Mesothelial cell of epicardium (in vitro differentiated cells): ENCODE results near the gene TXNDC8. TPM values are rescaled to one million over a fixed set of nuclear protein-coding genes. Genes with fewer than 3 reads are reported as not detected.
A peak's percentile ranks its signal among the peaks of the same experiment; 100 is the strongest.
"Not testable (repeated sequence)": the region's sequence is repeated elsewhere in the genome, so short reads cannot be mapped to it uniquely, and the experiment has no call there.

Experiments used
- DNase-seq, 2 experiments: peaks; one replicate each; pipeline ENCODE4 v3.0.0; 2021; ENCODE audit warnings: low spot score in 2 of 2; ENCODE audit not compliant: unreplicated experiment in 2 of 2
- H3K27ac Mint-ChIP-seq: 2 replicates; pipeline ENCODE4 v1.8.0; 2021; ENCODE audit warnings: mixed read lengths
- H3K27me3 Mint-ChIP-seq: 2 replicates; pipeline ENCODE4 v1.8.0; 2021; ENCODE audit warnings: low read depth, mixed read lengths
- H3K36me3 Mint-ChIP-seq: 2 replicates; pipeline ENCODE4 v1.8.0; 2021; ENCODE audit warnings: mixed read lengths
- H3K4me1 Mint-ChIP-seq: 2 replicates; pipeline ENCODE4 v1.8.0; 2021; ENCODE audit warnings: mixed read lengths
- H3K4me3 Mint-ChIP-seq: 2 replicates; pipeline ENCODE4 v1.8.0; 2021; ENCODE audit warnings: mild to moderate bottlenecking, moderate library complexity, mixed read lengths
- H3K9me3 Mint-ChIP-seq: 2 replicates; pipeline ENCODE4 v1.8.0; 2021; ENCODE audit warnings: mixed read lengths
- CTCF ChIP-seq: fragments of 200-600 bp; sonication (generic); IDR thresholded peaks from one replicate; pipeline ENCODE4 v1.5.0; 2021; ENCODE audit warnings: antibody characterized with exemption; ENCODE audit not compliant: unreplicated experiment
- total RNA-seq: library from RNA; stranded (reverse); gene quantifications from 3 replicates; pipeline ENCODE4 v1.2.1, GENCODE V29; 2021

The TXNDC8 gene
- total RNA-seq = not detected in 3 replicates

GRCh38 chr9:110337727-110338126 lies at the start of gene TXNDC8:
Gene TXNDC8 (minus strand): TSS chr9:110337863.
- Mint-ChIP-seq H3K27ac (peak within 1 kb of the TSS; percentile 31), H3K27me3 (no peaks in the 10 kb centered on the region), H3K4me1 (no peaks in the 10 kb centered on the region), H3K36me3 (no peaks in the 10 kb centered on the region), H3K9me3 (no peaks in the 10 kb centered on the region), H3K4me3 (no peak within 1 kb of the TSS)
- DNase-seq = no peak
- no peak for TF ChIP-seq CTCF

GRCh38 chr9:110383491-110383890 lies 45.8 kb upstream of the TXNDC8 start:
- Mint-ChIP-seq H3K27ac (no peak overlapping the region), H3K4me1 (no peaks in the 10 kb centered on the region), H3K36me3 (peaks cover 38% of the 10 kb centered on the region), H3K9me3 (peaks cover 20% of the 10 kb centered on the region), H3K27me3 (no peaks in the 10 kb centered on the region), H3K4me3 (no peak overlapping the region)
- no peak for DNase-seq
- no peak for TF ChIP-seq CTCF

DNA sequence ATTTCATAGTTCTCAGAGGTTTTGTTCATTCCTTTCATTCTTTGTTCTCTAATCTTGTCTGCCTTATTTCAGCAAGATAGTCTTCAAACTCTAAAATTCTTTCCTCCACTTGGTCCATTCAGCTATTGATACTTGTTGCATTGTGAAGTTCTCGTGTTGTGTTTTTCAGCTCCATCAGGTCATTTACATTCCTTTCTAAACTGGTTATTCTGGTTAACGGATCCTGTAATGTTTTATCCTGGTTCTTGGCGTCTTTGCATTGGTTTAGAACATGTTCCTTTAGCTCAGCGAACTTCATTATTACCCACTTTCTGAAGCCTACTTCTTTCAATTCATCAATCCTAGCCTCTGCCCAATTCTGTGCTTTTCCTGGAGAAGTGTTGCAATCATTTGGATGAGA lies 45.1 kb upstream of the TXNDC8 start:
- H3K36me3 Mint-ChIP-seq = peaks cover 44% of the 10 kb centered on the region
- TF ChIP-seq CTCF = no peak
- no peak overlapping the region for H3K4me3 Mint-ChIP-seq
- no peaks in the 10 kb centered on the region for H3K4me1 Mint-ChIP-seq
- no peak for DNase-seq
- peaks cover 20% of the 10 kb centered on the region for H3K9me3 Mint-ChIP-seq
- H3K27me3 Mint-ChIP-seq = no peaks in the 10 kb centered on the region
- H3K27ac Mint-ChIP-seq = no peak overlapping the region

DNA sequence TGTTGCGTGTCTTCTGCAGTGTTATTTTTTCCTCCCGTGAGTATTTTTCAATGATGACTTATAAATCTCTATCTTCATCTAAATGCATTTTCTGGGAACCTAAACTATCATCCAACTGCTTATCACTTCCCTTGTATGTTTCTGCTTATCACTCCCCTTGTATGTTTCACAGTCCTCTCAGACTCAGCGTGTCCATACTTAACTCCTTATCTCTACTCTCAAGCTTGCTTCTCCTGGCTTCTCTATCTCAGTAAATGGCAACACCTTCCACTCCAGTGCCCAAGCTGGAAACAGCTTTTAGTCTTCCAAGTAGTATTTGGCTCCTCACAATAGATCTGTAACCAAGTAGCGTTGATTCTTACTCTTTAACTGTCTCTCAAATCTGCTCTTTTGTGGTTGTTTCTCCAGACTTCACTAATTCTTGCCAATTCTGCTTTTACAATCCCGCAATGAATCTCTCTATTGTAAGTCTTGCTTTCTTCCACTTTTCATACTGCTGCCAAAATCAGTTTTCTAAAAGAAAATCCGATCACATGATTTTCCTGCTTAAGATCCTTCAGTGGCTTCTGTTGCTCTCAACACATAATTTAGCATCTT lies 33.8 kb upstream of the TXNDC8 start:
- Mint-ChIP-seq H3K4me3 (no peak overlapping the region), H3K27ac (no peak overlapping the region), H3K9me3 (no peaks in the 10 kb centered on the region), H3K4me1 (no peaks in the 10 kb centered on the region), H3K27me3 (no peaks in the 10 kb centered on the region), H3K36me3 (peaks cover 14% of the 10 kb centered on the region)
- no peak for DNase-seq
- TF ChIP-seq CTCF = no peak

DNA sequence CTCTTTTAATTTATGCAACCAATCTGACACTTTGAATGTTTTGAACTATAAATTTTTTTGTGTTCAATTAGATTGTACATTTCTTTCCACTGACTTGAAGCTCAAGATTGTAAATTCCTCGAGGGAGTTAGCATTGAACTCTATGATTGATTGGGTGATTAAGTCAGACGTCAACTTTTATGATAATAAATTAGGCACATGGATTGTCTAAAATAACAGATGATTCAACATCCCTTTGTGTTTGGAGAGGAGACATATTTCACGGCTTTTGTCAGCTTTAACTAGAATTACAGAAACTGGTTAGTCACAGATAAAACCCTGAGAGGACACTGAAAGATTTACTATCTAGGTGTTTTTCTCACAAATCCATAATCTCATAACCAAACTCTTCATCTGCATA lies 32.7 kb upstream of the TXNDC8 start:
- Mint-ChIP-seq H3K36me3 (peaks cover 19% of the 10 kb centered on the region), H3K4me3 (no peak overlapping the region), H3K27ac (no peak overlapping the region), H3K4me1 (no peaks in the 10 kb centered on the region), H3K9me3 (no peaks in the 10 kb centered on the region), H3K27me3 (no peaks in the 10 kb centered on the region)
- DNase-seq = no peak
- TF ChIP-seq CTCF = no peak

- no peak for DNase-seq
- Mint-ChIP-seq H3K27ac (no peak overlapping the region), H3K4me3 (no peak overlapping the region), H3K36me3 (peaks cover 21% of the 10 kb centered on the region), H3K27me3 (no peaks in the 10 kb centered on the region), H3K4me1 (no peaks in the 10 kb centered on the region), H3K9me3 (peaks cover 5% of the 10 kb centered on the region)
- TF ChIP-seq CTCF = no peak
Measured at GRCh38 chr9:110364451-110364850, 26.8 kb upstream of the TXNDC8 start.

- DNase-seq, H3K4me1 Mint-ChIP-seq, H3K4me3 Mint-ChIP-seq, H3K27me3 Mint-ChIP-seq, H3K9me3 Mint-ChIP-seq, H3K36me3 Mint-ChIP-seq, H3K27ac Mint-ChIP-seq: not testable (repeated sequence)
Measured at GRCh38 chr9:110358992-110359391, 21.3 kb upstream of the TXNDC8 start.
